ENCODE results near the gene KCNK16.

Gene KCNK16

GRCh38 chr6:39281312-39281980 is 41.1 kb downstream of the KCNK16 start:
- TF ChIP-seq CTCF (IDR thresholded peaks at IDR 0.05): no peak
- Histone ChIP-seq H3K36me3 (no peaks in the 10 kb centered on the region), H3K9me3 (no peaks in the 10 kb centered on the region), H3K27me3 (no peaks in the 10 kb centered on the region), H3K27ac (no peak overlapping the region), H3K4me1 (ENCODE audit: control insufficient read depth in 1 of 2, insufficient read depth in 1 of 2, low read depth in 1 of 2, low read length in 1 of 2) (no peaks in the 10 kb centered on the region), H3K4me3 (ENCODE audit: low read depth in 1 of 2, low read length in 1 of 2) (no peak overlapping the region)

- H3K9me3 ChIP-seq: no peaks in the 10 kb centered on the region
- H3K27me3 ChIP-seq: no peaks in the 10 kb centered on the region
- no peak overlapping the region for H3K4me3 ChIP-seq (ENCODE audit: low read depth in 1 of 2, low read length in 1 of 2)
- no peak for TF ChIP-seq CTCF (IDR thresholded peaks at IDR 0.05)
- H3K27ac ChIP-seq: no peak overlapping the region
- H3K4me1 ChIP-seq (ENCODE audit: control insufficient read depth in 1 of 2, insufficient read depth in 1 of 2, low read depth in 1 of 2, low read length in 1 of 2): no peaks in the 10 kb centered on the region
- no peaks in the 10 kb centered on the region for H3K36me3 ChIP-seq
Measured at GRCh38 chr6:39280247-39280731, 42.2 kb downstream of the KCNK16 start.

- H3K27ac ChIP-seq: no peak overlapping the region
- no peaks in the 10 kb centered on the region for H3K36me3 ChIP-seq
- TF ChIP-seq CTCF (IDR thresholded peaks at IDR 0.05): no peak
- H3K4me1 ChIP-seq (ENCODE audit: control insufficient read depth in 1 of 2, insufficient read depth in 1 of 2, low read depth in 1 of 2, low read length in 1 of 2): no peaks in the 10 kb centered on the region
- no peaks in the 10 kb centered on the region for H3K9me3 ChIP-seq
- no peak overlapping the region for H3K4me3 ChIP-seq (ENCODE audit: low read depth in 1 of 2, low read length in 1 of 2)
- no peaks in the 10 kb centered on the region for H3K27me3 ChIP-seq
Measured at GRCh38 chr6:39279539-39279938, 43.0 kb downstream of the KCNK16 start.

- Histone ChIP-seq H3K36me3 (no peaks in the 10 kb centered on the region), H3K4me1 (ENCODE audit: control insufficient read depth in 1 of 2, insufficient read depth in 1 of 2, low read depth in 1 of 2, low read length in 1 of 2) (no peaks in the 10 kb centered on the region), H3K4me3 (ENCODE audit: low read depth in 1 of 2, low read length in 1 of 2) (no peak overlapping the region), H3K27me3 (no peaks in the 10 kb centered on the region), H3K27ac (no peak overlapping the region), H3K9me3 (no peaks in the 10 kb centered on the region)
- TF ChIP-seq CTCF (IDR thresholded peaks at IDR 0.05): no peak
Measured at GRCh38 chr6:39276379-39276995, 46.0 kb downstream of the KCNK16 start.

GRCh38 chr6:39274903-39275302 is 47.6 kb downstream of the KCNK16 start:
- TF ChIP-seq CTCF (IDR thresholded peaks at IDR 0.05): no peak
- Histone ChIP-seq H3K27me3 (no peaks in the 10 kb centered on the region), H3K4me3 (ENCODE audit: low read depth in 1 of 2, low read length in 1 of 2) (no peak overlapping the region), H3K9me3 (no peaks in the 10 kb centered on the region), H3K36me3 (no peaks in the 10 kb centered on the region), H3K4me1 (ENCODE audit: control insufficient read depth in 1 of 2, insufficient read depth in 1 of 2, low read depth in 1 of 2, low read length in 1 of 2) (no peaks in the 10 kb centered on the region), H3K27ac (no peak overlapping the region)
